Measurements from ENCODE around the gene BTNL9.

- TF ChIP-seq CTCF (conservative IDR thresholded peaks at IDR 0.05; ENCODE audit: low read length) = no peak
- TF ChIP-seq EZH2phosphoT487 (IDR thresholded peaks at IDR 0.05; ENCODE audit: borderline replicate concordance, low read depth, low read length) = no peak
Measured at GRCh38 chr5:180990882-180991242, 49.2 kb upstream of the BTNL9 start.

Data from OCI-LY7 (cell line).